Neural crest cell (in vitro differentiated cells): Measurements from ENCODE around the gene PRKAR1B. TPM values are rescaled to one million over a fixed set of nuclear protein-coding genes. Genes with fewer than 3 reads are reported as not detected.

ENCODE experiments used
- DNase-seq: peaks from one replicate; pipeline ENCODE4 v3.0.0; 2021; ENCODE audit warnings: low read depth, mixed read lengths, low spot score
- H3K27ac Mint-ChIP-seq: one replicate; pipeline ENCODE4 v1.8.0; 2021; ENCODE audit warnings: mild to moderate bottlenecking, mixed read lengths; ENCODE audit not compliant: unreplicated experiment
- H3K27me3 Mint-ChIP-seq: 2 replicates; pipeline ENCODE4 v1.8.0; 2021; ENCODE audit warnings: low read depth, mild to moderate bottlenecking, mixed read lengths
- H3K36me3 Mint-ChIP-seq: 2 replicates; pipeline ENCODE4 v1.8.0; 2021; ENCODE audit warnings: low read depth, mild to moderate bottlenecking, mixed read lengths
- H3K4me1 Mint-ChIP-seq: 2 replicates; pipeline ENCODE4 v1.8.0; 2021; ENCODE audit warnings: mixed read lengths
- H3K4me3 Mint-ChIP-seq: one replicate; pipeline ENCODE4 v1.8.0; 2021; ENCODE audit warnings: mild to moderate bottlenecking, mixed read lengths
- H3K9me3 Mint-ChIP-seq: 2 replicates; pipeline ENCODE4 v1.8.0; 2021; ENCODE audit warnings: mixed read lengths
- total RNA-seq: library from RNA; stranded (reverse); gene quantifications from 2 replicates; pipeline ENCODE4 v1.2.1, GENCODE V29; 2021
- TF ChIP-seq, protein P1 (sequence below): fragments of 200-600 bp; sonication (generic); conservative IDR thresholded peaks from 2 replicates; pipeline ENCODE4 v1.5.0; 2021; ENCODE audit warnings: antibody characterized with exemption, mild to moderate bottlenecking

The PRKAR1B gene
- total RNA-seq, 1 donor from 2014 or later: 9.5 TPM

DNA sequence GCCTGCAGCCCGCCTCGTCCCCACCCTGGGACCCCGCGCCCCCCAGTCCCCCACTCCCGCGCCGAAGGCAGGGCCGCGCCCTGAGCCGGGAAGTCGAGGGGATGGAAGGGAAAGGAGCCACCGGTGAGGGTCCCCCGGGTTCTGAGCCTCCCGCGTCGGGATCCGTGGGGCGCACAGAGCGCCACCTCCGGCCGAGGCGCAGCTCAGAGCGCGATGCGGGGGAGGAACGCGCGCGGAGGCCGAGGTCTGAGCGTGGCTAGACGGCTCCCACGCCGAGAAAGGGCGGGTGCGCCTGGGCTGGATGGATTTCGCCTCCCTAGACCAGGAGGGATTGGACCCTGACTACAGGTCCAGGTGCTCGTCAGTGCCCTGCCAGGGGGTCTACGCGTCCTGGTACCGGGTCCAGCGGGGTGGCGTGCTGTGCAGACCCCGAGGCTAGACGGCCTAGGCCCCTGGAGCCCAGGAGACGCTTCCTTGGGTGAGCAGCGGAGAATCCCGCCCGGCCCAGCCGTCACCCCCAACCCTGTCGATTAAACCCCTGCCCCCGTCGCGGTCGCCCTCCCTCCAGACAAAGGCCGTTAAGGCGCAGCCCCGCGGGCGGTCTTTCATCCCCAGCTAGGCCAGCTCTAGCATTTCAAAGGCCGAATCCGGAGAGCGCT is 206.4 kb downstream of the PRKAR1B start:
- H3K27me3 Mint-ChIP-seq: peaks cover 76% of the 10 kb centered on the region
- H3K27ac Mint-ChIP-seq: no peak overlapping the region
- H3K9me3 Mint-ChIP-seq: no peaks in the 10 kb centered on the region
- H3K36me3 Mint-ChIP-seq: no peaks in the 10 kb centered on the region
- TF ChIP-seq, protein P1, sequence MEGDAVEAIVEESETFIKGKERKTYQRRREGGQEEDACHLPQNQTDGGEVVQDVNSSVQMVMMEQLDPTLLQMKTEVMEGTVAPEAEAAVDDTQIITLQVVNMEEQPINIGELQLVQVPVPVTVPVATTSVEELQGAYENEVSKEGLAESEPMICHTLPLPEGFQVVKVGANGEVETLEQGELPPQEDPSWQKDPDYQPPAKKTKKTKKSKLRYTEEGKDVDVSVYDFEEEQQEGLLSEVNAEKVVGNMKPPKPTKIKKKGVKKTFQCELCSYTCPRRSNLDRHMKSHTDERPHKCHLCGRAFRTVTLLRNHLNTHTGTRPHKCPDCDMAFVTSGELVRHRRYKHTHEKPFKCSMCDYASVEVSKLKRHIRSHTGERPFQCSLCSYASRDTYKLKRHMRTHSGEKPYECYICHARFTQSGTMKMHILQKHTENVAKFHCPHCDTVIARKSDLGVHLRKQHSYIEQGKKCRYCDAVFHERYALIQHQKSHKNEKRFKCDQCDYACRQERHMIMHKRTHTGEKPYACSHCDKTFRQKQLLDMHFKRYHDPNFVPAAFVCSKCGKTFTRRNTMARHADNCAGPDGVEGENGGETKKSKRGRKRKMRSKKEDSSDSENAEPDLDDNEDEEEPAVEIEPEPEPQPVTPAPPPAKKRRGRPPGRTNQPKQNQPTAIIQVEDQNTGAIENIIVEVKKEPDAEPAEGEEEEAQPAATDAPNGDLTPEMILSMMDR: no peak
- peaks cover 13% of the 10 kb centered on the region for H3K4me1 Mint-ChIP-seq
- DNase-seq: no peak
- H3K4me3 Mint-ChIP-seq: no peak overlapping the region

DNA sequence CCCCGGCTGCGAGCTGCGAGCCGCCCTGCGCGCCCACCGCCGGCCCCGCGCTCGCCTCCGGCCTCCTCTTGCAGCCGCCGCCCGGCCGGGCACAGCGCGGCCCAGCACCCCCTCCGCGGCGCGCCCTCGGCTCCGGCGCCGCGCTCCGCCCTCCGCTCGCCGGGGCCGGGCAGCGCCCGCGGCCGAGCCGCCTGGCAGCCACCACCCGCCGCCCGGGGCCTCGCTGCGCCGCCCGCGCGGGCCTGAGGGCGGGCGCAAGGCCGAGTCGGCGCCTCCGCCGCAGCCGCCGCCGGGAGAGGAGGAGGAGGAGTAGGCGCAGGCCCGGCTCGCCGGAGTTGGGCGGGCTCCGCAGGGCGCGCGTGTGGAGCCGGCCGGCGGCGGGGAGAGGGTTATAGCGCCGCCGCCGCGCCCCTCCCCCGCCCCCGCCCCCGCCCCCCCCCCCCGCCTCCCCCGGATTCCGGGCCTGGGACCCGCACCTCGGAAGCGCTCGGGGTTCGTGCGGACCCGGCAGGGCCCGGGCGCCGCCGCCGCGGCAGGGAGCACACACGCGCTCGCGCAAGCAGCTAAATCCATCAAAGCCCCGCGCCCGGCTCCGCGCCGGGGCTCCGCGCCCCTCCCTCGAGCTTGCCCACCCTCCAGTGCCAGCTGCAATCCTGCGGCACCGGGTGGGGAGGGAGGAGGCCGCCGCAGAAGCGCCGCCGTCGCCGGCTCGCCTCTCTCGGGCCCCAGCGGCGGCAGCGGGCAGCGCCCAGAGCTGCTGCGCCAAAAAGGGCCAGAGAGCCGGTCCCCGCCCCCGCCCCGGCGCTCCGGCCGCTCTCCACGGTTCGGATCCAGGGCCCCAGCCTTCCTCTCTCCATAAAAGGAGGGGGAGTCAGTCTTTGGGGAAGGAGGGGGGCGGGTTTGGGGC is 207.3 kb downstream of the PRKAR1B start, which contains the start of gene PDGFA:
PDGFA (minus strand) TSS at position 363 of the 907 bp plus-strand sequence. CDS start 845 bp downstream, outside the sequence.
- no peak within 1 kb of the TSS for H3K27ac Mint-ChIP-seq
- peaks cover 77% of the 10 kb centered on the region for H3K27me3 Mint-ChIP-seq
- no peaks in the 10 kb centered on the region for H3K36me3 Mint-ChIP-seq
- peaks cover 13% of the 10 kb centered on the region for H3K4me1 Mint-ChIP-seq
- H3K9me3 Mint-ChIP-seq: no peaks in the 10 kb centered on the region
- TF ChIP-seq, protein P1: peak; percentile 36
- peak within 1 kb of the TSS; percentile 83 for H3K4me3 Mint-ChIP-seq
- peak; percentile 33 for DNase-seq

DNA sequence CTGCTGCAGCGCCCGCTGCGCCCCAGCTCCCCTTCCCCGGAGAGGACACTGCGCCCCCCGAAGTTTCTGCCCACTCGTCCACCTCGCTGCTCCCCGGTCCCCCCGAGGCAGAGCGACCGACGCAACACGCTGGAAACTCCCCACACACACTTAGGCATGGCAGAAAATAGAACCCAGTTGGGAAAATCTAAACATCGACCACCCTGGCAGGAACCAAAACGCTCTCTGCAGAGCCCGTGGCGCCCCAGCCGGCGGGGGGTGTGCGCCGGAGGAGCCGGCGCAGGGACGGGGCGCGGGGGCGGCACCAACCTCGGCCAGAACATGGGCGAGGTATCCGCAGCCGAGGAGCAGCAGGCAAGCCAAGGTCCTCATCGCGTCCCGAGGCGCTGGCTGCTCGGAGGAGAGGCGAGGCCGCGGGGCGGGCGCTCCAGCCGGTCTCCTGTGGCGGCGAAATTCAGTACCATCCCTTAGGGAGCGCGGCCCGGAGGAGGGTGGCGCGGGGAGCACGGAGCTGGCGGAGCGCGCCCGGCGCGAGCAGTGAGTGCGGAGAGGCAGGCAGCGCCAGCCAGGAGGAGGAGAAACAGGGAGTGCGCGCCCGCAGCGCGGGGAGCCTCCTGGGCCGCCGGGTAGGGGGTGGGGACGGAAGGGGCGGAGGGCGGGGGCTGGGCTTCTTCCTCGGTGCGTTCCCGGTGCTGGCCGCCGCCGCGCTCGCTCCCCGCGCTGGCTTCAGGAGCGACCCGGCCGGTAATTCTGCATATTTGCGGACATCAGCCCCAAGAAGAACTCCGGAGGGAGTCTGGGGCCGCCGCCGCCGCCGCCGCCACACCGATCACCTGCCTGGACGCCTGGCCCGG is 208.2 kb downstream of the PRKAR1B start:
- peak overlapping the region; percentile 83 for H3K4me3 Mint-ChIP-seq
- peaks cover 77% of the 10 kb centered on the region for H3K27me3 Mint-ChIP-seq
- no peak overlapping the region for H3K27ac Mint-ChIP-seq
- peak; percentile 46 for DNase-seq
- H3K4me1 Mint-ChIP-seq: peaks cover 13% of the 10 kb centered on the region
- H3K36me3 Mint-ChIP-seq: no peaks in the 10 kb centered on the region
- no peaks in the 10 kb centered on the region for H3K9me3 Mint-ChIP-seq
- TF ChIP-seq, protein P1: peak; percentile 22

DNA sequence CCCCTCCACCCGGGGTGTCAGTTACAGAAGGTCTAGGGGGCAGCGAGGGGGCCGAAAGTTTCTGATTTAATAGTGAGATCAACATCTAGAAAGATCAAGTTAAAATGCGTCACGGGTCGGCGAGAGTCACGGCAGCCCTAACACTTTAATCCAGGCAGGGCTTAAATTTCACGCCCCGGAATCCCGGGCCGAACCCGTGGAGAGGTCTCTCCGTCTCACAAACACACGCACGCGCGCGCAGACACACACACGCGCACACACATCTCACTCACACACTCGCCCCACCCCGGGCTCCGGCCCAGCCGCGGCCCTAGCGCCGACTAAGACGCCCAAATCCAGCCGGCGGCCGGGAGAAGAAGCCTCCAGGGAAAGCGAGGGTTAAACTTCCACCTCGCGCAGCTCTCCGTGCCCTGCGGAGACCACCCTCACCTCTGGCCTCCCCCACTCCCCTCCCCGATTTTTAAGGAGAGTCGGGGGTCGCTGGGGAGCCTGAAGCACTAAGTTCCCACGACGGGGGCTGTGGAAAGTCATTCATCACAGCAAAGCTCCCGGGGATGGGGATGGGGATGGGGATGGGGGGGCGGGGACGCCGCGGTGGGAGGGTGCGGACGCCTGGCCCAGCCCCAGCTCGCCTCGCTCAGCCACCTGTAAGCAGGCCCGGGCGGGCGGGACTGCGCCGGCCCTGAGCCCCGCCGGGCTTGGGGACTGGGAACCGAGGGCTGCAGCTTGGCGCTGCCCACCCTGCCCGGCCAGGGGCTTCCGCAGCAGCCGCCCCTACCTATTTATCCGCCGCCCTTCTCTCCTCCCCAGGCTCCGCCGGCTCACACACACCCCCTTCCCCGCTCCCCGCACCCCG is 209.1 kb downstream of the PRKAR1B start:
- Mint-ChIP-seq H3K27me3 (peaks cover 73% of the 10 kb centered on the region), H3K9me3 (no peaks in the 10 kb centered on the region)

More for the DNA sequence above, 209.1 kb downstream of the PRKAR1B start:
- TF ChIP-seq, protein P1: no peak
- Mint-ChIP-seq H3K36me3 (no peaks in the 10 kb centered on the region), H3K27ac (no peak overlapping the region), H3K4me3 (peak overlapping the region; percentile 83), H3K4me1 (peaks cover 13% of the 10 kb centered on the region)
- DNase-seq: no peak
